HG03575 (cell line): Measurements from ENCODE around the gene LCT.

Experiments used
- ATAC-seq: cut with Tn5 transposase; IDR thresholded peaks from one replicate; pipeline ENCODE4 v1.9.1; 2021; ENCODE audit not compliant: unreplicated experiment, insufficient number of reproducible peaks, low FRiP score; ENCODE audit errors: extremely low read depth

LCT gene

GRCh38 chr2:135762530-135762929, 74.5 kb downstream of the LCT start:
- ATAC-seq = no peak

DNA sequence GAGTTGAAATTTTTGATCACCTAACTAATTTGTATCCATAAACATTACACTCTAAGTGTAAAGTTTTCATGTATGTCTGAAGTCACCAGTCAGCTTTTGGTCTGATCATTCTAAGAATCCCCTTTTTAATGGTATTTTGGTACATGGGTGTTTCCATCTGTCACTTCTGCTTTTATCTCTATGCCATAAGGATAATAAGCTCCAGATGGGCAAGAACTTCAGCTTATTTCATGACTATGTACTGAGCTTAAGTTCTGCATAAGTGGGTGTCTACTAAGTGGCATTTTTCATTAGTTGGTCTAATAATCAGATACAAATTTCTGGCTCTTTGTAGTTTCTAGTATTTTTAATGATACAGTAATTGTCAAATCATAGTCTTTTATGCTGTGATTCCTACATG, 75.0 kb downstream of the LCT start:
- no peak for ATAC-seq

DNA sequence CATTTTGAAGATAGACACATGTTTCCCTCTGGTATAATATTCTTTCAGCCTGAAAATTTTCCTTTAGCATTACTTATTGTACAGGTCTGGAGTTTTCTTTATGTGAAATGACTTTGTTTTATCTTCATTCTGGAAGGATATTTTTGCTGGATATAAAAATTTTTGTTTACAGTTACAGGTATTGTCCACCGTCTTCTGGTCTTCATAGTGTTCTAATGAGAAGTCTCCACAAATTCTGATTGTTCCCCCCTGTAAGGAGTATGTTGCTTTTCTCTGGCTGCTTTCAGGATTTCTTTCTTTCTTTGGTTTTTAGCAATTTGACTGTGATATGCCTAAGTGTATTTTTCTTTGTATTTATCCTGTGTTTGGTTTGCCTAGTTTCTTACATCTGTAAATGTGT, 80.3 kb downstream of the LCT start:
- ATAC-seq = no peak

GRCh38 chr2:135755573-135755972, 81.4 kb downstream of the LCT start:
- no peak for ATAC-seq

DNA sequence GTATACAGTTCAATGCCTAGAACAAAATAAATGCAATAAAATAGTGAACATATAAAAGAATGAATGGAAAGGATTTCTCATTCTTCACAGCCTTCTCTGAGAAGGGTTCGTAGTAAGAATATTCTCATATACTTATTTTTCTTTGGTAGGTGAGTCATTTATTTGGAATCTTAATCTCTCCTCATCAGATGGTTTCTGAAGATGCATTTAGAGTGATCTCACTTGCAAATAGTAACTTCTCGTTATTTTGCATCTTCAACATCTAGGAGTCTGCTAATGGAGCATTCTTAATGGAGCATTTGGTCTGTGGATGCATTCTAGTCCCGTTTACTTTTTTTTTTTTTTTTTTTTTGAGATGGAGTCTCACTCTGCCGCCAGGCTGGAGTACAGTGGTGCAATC, 91.4 kb downstream of the LCT start:
- ATAC-seq = no peak

DNA sequence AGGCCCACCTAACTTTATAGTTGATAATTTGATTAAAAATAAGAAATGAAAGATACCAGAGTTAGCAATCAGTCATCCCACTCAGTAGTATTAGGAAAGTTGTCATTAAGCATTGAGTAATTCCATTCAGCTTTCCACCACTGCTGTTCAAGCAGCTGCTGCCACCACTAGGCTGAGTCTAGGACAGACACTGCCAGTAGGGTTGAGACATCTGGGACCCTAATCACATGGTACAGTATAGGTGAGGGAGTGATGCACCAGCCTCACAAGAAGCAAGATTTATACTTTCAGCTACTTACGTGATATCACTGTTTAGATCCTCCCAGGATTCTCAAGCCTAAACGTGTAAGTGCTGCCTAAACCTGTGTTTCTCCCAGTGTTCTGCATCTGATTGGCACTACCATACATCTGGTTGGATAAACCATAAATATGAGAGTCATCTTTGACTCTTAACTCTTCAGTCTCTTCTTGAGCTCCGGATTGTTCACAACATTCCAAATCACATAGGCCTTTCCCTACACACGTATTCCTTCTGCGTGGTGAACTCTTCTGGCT, 92.1 kb downstream of the LCT start:
- ATAC-seq = no peak

DNA sequence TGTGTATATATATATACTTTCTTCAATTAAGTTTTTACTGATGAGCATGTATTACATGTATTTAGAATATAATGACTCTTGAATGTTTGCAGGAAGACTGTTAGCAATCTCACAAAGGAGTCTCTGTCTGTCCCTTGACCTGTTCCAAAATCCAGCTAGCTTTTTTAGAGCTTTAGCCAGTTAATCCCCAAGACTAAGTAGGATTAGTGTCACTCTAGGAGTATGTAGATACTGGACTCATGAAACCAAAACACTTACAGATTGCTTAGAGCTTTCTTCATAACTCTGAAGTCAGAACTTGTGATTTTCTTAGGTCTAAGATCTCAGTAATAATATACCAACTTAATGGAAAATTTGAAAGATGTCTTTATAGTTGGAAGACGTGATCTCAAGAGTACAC, 93.1 kb downstream of the LCT start:
- ATAC-seq = no peak

- peak; percentile 0 for ATAC-seq
These were observed 94.6 kb downstream of the LCT start for GRCh38 chr2:135742325-135742757.

DNA sequence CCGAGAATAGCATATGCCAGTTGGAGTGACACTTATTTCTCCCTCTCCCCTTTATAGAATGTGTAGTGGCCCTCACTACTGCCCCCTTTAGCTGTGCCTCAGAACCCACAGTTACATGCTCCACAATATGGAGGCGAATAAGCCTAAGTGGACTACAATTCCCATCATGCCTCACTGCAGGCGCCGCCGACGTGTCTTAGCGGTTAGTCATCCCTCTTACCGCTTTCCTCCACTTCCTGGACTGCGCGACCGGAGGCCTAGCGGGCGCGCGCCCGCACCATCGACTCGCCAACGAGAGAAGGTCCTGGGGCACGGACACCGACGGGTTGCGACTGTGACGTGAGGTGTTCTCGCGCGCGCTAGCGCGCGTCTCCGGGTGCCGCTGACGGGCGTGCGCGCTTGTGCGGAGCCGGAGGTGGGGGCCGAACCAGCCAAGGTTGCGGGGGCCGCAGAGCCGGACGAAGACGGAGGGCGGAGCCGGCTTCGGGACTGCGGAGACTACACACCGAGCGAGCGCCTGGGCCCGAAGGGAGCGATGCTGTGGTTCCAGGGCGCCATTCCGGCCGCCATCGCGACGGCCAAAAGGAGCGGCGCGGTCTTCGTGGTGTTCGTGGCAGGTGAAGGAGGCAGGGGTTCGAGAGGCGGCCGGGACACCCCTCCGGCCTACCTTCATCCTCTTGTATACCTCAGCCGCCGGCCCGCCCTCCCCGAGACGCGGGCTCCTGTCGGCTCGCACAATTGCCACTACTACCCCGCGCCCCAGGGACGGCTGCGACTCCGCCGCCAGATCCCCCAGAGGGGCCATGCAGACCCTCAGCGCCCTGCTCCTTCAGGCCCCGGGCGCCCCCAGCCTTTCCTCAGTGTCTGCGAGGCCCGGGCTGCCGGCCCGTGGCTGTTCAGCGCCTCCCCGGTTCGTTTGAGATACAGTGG, 95.3 kb downstream of the LCT start, which contains the start of gene UBXN4:
UBXN4 (plus strand) TSS at position 461 of the 930 bp plus-strand sequence; CDS start at position 536, 75 bp downstream.
- peak; percentile 80 for ATAC-seq

GRCh38 chr2:135741043-135741394, 96.0 kb downstream of the LCT start:
- no peak for ATAC-seq

DNA sequence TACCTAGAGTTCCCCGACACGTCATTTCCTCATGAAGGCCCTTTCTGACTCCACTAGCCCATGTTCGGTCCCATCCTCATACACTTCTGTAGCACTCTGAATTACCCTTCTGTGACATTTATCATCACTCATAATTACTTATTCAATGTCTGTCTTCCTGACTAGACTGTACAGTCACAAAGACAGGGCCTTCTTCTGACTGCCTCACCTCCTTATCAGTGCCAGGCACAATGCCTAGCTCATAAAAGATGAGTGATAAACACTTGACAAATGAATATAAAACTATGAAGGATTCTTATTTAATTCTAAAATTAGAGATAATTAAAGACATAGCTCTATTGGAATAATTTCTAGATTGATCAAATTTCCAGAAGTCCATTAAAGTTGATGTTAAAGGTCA, 96.8 kb downstream of the LCT start:
- ATAC-seq = no peak
